PC-9 (cell line): ENCODE data around the gene KRT79. TPM values are rescaled to one million over a fixed set of nuclear protein-coding genes. Genes with fewer than 3 reads are reported as not detected.
A peak's percentile ranks its signal among the peaks of the same experiment; 100 is the strongest.
"Not testable (repeated sequence)": the region's sequence is repeated elsewhere in the genome, so short reads cannot be mapped to it uniquely, and the experiment has no call there.

Experiments used
- BruUV-seq: library from RNA; stranded (reverse); fragments of 400-500 nt; replicated peaks from 2 replicates; lab custom pipeline; 2021; lab: Mats Ljungman, UMichigan
- CTCF ChIA-PET: fragments of 300-600 bp; sonication (Branson Sonifier 250); formaldehyde crosslinking; loops from one replicate; lab custom pipeline; 2022; ENCODE audit warnings: antibody characterized with exemption; lab: Charles Lee
- POLR2A ChIA-PET: fragments of 300-600 bp; sonication (Branson Sonifier 250); formaldehyde crosslinking; loops from one replicate; lab custom pipeline; 2022; ENCODE audit warnings: antibody characterized with exemption; ENCODE audit not compliant: unreplicated experiment; lab: Charles Lee
- DNase-seq, 2 experiments: peaks; one replicate each; pipeline versions ENCODE4 v3.0.0 to v3.0.0-alpha.2; 2015 to 2022; ENCODE audit warnings: mixed read lengths in 1 of 2
- H2AFZ ChIP-seq: fragments of 200-600 bp; sonication (generic); 2 replicates; pipeline ENCODE4 v1.8.1; 2017; ENCODE audit warnings: antibody characterized with exemption
- H3F3A ChIP-seq: fragments of 200-600 bp; sonication (generic); 2 replicates; pipeline ENCODE4 v1.8.1; 2017; ENCODE audit warnings: antibody characterized with exemption, mild to moderate bottlenecking, low read depth; ENCODE audit not compliant: insufficient read depth
- H3K27ac ChIP-seq: fragments of 200-600 bp; sonication (generic); 2 replicates; pipeline ENCODE4 v1.6.1; 2016; ENCODE audit warnings: mixed run types
- H3K27me3 ChIP-seq: fragments of 200-600 bp; sonication (generic); 2 replicates; pipeline ENCODE4 v1.6.1; 2016; ENCODE audit warnings: low read depth, mixed run types; ENCODE audit not compliant: insufficient read depth
- H3K36me3 ChIP-seq: fragments of 200-600 bp; sonication (generic); 2 replicates; pipeline ENCODE4 v1.6.1; 2016; ENCODE audit warnings: low read depth, mixed run types
- H3K4me1 ChIP-seq: fragments of 200-600 bp; sonication (generic); replicated peaks from 2 replicates; pipeline ENCODE4 v1.6.1; 2016; ENCODE audit warnings: mixed run types; ENCODE audit not compliant: insufficient read depth
- H3K4me2 ChIP-seq: fragments of 200-600 bp; sonication (generic); 2 replicates; pipeline ENCODE4 v1.6.1; 2017; ENCODE audit warnings: mixed run types
- H3K4me3 ChIP-seq: fragments of 200-600 bp; sonication (generic); 2 replicates; pipeline ENCODE4 v1.6.1; 2016; ENCODE audit warnings: mixed run types
- H3K79me2 ChIP-seq: fragments of 200-600 bp; sonication (generic); 2 replicates; pipeline ENCODE4 v1.6.1; 2017; ENCODE audit warnings: low read depth, mixed run types
- H3K9me2 ChIP-seq: fragments of 200-600 bp; sonication (generic); 2 replicates; pipeline ENCODE4 v1.8.1; 2017; ENCODE audit warnings: mild to moderate bottlenecking; ENCODE audit not compliant: insufficient read depth
- H3K9me3 ChIP-seq: fragments of 200-600 bp; sonication (generic); 2 replicates; pipeline ENCODE4 v1.8.1; 2016; ENCODE audit warnings: low read depth; ENCODE audit not compliant: insufficient read depth
- H4K20me1 ChIP-seq: fragments of 200-600 bp; sonication (generic); 2 replicates; pipeline ENCODE4 v1.8.1; 2017; ENCODE audit not compliant: insufficient read depth
- CTCF ChIP-seq: fragments of 200-600 bp; sonication (generic); conservative IDR thresholded peaks from 2 replicates; pipeline ENCODE4 v1.6.1; 2017; ENCODE audit warnings: mixed run types, antibody characterized with exemption, mild to moderate bottlenecking, moderate library complexity
- EZH2 ChIP-seq: fragments of 200-600 bp; sonication (generic); IDR thresholded peaks from 2 replicates; pipeline ENCODE4 v1.8.0; 2017; ENCODE audit warnings: antibody characterized with exemption, low read depth
- intact Hi-C: fragments of 100-400 bp; cut with micrococcal nuclease; formaldehyde crosslinking; loops from one replicate; pipeline ENCODE4 v1.10.0; 2022; ENCODE audit not compliant: unreplicated experiment
- total RNA-seq: library from RNA; stranded (reverse); gene quantifications from 2 replicates; pipeline ENCODE4 v1.2.3, GENCODE V29; 2021

KRT79 gene
- total RNA-seq, 1 experiment from 2014 or later, result 0.28 TPM

- Histone ChIP-seq H3K36me3 (no peaks in the 10 kb centered on the region), H3K27me3 (no peaks in the 10 kb centered on the region), H3K79me2 (no peaks in the 10 kb centered on the region), H3K9me2 (no peaks in the 10 kb centered on the region), H3K4me3 (no peak overlapping the region), H2AFZ (no peak overlapping the region), H3K4me2 (peak overlapping the region; percentile 30; the same call in 1 of the 2 replicates), H3K9me3 (0 out of 2 replicates have a peak, but pooled peaks cover 3% of the 10 kb centered on the region), H3F3A (peaks cover 31% of the 10 kb centered on the region; the same call in 1 of the 2 replicates), H3K4me1 (peaks cover 49% of the 10 kb centered on the region), H4K20me1 (no peaks in the 10 kb centered on the region), H3K27ac (peak overlapping the region; percentile 63)
- TF ChIP-seq CTCF (no peak), EZH2 (no peak)
- no TSS peak for BruUV-seq
- POLR2A ChIA-PET, result interaction anchor here (0.7 kb wide), 1 partner anchor 125 kb away, joined by 4 read pairs; no protein-coding TSS in a partner anchor
- CTCF ChIA-PET, result no interaction called here
- intact Hi-C loops, result no loop called here
- DNase-seq, result peak in 1 of 2 experiments; percentile 88
Observed at GRCh38 chr12:52857500-52857899, 23.4 kb upstream of the KRT79 start.

GRCh38 chr12:52856787-52857186, 22.7 kb upstream of the KRT79 start:
- H3K4me3 ChIP-seq, result no peak overlapping the region
- POLR2A ChIA-PET, result no interaction called here
- H3K9me3 ChIP-seq, result 0 out of 2 replicates have a peak, but pooled peaks cover 3% of the 10 kb centered on the region
- H3K4me1 ChIP-seq, result peaks cover 42% of the 10 kb centered on the region
- no peak overlapping the region for H3K4me2 ChIP-seq
- intact Hi-C loops, result no loop called here
- no TSS peak for BruUV-seq
- H3K79me2 ChIP-seq, result no peaks in the 10 kb centered on the region
- CTCF ChIA-PET, result no interaction called here
- H3F3A ChIP-seq, result peaks cover 30% of the 10 kb centered on the region; the same call in 1 of the 2 replicates
- no peak for TF ChIP-seq EZH2
- no peak for TF ChIP-seq CTCF
- H2AFZ ChIP-seq, result no peak overlapping the region
- H3K36me3 ChIP-seq, result no peaks in the 10 kb centered on the region
- no peaks in the 10 kb centered on the region for H3K9me2 ChIP-seq
- H3K27ac ChIP-seq, result peak overlapping the region; percentile 63; the same call in 1 of the 2 replicates
- H3K27me3 ChIP-seq, result no peaks in the 10 kb centered on the region
- no peak for DNase-seq
- H4K20me1 ChIP-seq, result no peaks in the 10 kb centered on the region

GRCh38 chr12:52856077-52856476, 22.0 kb upstream of the KRT79 start:
- H2AFZ ChIP-seq, H3K9me2 ChIP-seq, H3K9me3 ChIP-seq, H3K27ac ChIP-seq, BruUV-seq, H3K79me2 ChIP-seq, POLR2A ChIA-PET, intact Hi-C loops, H3K27me3 ChIP-seq, H3K4me3 ChIP-seq, H3K36me3 ChIP-seq, DNase-seq, CTCF ChIA-PET, H3K4me2 ChIP-seq, H4K20me1 ChIP-seq: not testable (repeated sequence)
- Histone ChIP-seq H3K4me1 (peaks cover 40% of the 10 kb centered on the region), H3F3A (peaks cover 23% of the 10 kb centered on the region; the same call in 1 of the 2 replicates)

- DNase-seq, result no peak
- no TSS peak for BruUV-seq
- intact Hi-C loops, result no loop called here
- CTCF ChIA-PET, result interaction anchor here (0.6 kb wide), 2 partner anchors 186 to 728 kb away, joined by 3 to 11 read pairs; no protein-coding TSS in a partner anchor
- Histone ChIP-seq H3K4me2 (no peak overlapping the region), H4K20me1 (no peaks in the 10 kb centered on the region), H3F3A (peaks cover 16% of the 10 kb centered on the region), H3K4me3 (no peak overlapping the region), H3K9me3 (0 out of 2 replicates have a peak, but pooled peaks cover 3% of the 10 kb centered on the region), H3K36me3 (no peaks in the 10 kb centered on the region), H3K27me3 (no peaks in the 10 kb centered on the region), H3K9me2 (no peaks in the 10 kb centered on the region), H2AFZ (no peak overlapping the region), H3K4me1 (peaks cover 27% of the 10 kb centered on the region), H3K27ac (no peak overlapping the region), H3K79me2 (no peaks in the 10 kb centered on the region)
- TF ChIP-seq EZH2 (no peak), CTCF (no peak)
- POLR2A ChIA-PET, result interaction anchor here (0.7 kb wide), 1 partner anchor 355 kb away, joined by 4 read pairs; no protein-coding TSS in a partner anchor
Observed at GRCh38 chr12:52851787-52852186, 17.7 kb upstream of the KRT79 start.
